Brain pericyte (primary cell): ENCODE measurements around the gene PDE6H.

Source experiments
- DNase-seq: peaks from one replicate; pipeline ENCODE4 v3.0.0-alpha.2; 2012; ENCODE audit warnings: low read depth, low spot score

PDE6H gene

DNA sequence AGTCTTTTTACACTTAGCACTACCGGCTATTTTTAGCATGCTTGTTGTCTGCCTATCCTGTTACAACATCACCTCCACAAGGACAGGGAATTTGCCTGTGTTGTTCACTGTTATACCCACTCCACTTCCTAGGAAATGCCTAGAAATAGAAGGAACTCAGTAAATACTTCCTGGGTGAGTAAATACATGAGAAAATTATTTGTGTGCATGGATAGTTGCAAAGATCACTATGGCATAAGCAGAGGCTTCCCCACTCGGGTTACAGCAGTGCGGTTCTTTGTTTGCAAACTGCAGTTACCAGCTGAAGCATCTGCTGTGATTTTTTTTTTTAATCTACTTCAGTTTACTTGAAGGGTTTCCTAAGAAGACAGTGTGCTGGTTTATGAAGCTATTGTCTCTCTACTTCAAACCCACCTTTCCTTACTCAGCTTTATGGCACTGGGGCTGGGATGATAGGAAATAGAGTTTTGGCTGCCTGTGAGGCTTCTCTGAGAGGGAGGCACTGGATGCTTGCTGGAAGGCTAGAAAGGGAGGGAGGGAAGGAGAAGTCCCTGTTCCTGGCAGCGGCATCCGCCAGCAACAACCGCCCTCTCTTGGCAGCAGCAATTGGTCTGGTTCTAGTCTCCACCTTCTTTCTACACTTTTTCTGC lies 29.0 kb downstream of the PDE6H start:
- no peak for DNase-seq

GRCh38 chr12:15004421-15004820 lies 31.6 kb downstream of the PDE6H start:
- no peak for DNase-seq

DNA sequence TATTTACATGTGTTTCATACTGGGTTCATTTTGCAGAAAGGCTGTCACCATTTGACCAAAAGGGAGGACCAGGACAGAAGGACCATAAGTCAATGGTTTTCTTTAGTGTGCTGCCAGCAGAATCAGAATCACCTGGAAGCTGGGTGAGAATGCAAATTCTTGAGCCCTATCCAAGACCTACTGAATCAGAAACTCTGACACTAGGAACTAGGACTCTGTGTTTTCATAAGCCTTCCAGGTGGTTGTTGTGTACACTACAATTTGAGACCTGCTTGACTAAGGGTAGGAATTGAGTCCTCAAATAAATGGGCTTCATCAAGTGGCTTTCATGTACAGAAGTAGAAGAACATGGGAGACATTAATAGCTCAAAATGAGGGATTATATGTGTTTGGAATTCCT lies 32.2 kb downstream of the PDE6H start:
- no peak for DNase-seq

- DNase-seq: no peak
Observed at GRCh38 chr12:15007551-15007950, 34.7 kb downstream of the PDE6H start.

DNA sequence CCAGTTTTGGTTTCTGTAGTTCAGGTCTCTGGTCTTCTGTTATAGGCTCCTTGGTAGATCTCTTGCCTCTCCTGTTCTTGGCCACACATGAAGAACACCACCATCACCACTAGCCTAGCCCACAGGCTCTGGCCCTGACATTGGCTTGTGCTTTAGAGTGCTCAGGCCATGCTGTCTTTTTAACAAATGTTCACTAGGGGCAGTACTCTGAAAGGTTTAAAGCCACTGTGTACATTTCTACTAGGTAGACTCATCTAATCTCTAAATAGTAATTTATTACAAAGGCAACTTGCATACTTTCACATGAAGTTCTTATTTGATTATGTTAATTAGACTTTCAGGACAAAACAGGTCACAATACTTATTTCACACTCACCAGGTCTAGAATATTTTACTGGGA lies 38.3 kb downstream of the PDE6H start:
- DNase-seq: no peak

DNA sequence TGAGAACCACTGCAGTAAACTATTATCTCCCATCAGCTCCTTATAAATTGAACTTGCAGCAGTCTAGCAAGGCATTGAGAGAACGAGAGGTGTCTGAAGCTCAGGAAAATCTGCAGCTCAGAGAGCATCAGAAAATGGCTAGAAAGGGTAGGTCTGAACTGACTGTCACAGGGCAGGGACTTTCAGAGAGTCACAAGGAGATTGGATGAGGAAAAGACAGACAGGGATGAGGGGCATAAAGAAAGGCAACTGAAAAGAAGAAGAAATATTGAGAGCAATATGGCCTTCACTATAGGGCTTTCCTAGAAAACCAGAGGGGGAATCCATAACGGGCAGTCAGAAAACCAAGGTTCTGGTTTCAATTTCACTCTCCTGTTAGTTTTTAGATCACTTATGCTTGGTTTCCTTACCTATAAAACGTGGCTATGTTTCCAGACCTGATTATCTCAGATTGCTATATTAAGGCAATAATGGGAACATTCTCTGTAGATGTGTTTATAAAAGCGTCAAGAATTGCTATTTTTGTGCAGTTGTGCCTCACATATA lies 40.9 kb downstream of the PDE6H start:
- no peak for DNase-seq

- DNase-seq: no peak
Observed at GRCh38 chr12:15014708-15015107, 41.9 kb downstream of the PDE6H start.

DNA sequence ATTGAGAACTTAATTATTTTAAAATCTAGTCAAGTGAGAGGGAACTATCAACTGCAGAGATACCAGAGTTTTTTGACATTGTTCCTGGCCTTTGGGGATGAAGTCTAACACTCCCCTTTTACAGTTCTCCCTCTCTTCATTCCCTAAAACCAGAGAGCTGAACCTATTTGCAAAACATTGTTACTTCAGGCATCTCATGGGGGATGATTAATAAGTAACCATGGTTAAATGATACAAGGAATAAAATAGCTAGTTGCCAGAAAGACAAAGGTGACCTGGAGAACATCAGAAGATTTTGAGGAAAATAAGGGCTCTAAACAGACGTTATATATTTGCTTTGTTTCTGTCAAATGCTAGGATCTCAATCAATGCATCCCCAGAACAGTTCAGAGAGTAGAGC lies 42.3 kb downstream of the PDE6H start:
- no peak for DNase-seq

- DNase-seq: no peak
Observed at GRCh38 chr12:15020156-15020555, 47.3 kb downstream of the PDE6H start.
